SU-DHL-6 (cell line): ENCODE measurements around the gene HEMK1.

ENCODE experiments used
- H2AFZ ChIP-seq: fragments of 200-600 bp; sonication (generic); 2 replicates; pipeline ENCODE4 v1.6.1; 2014; ENCODE audit warnings: low read depth, mild to moderate bottlenecking, moderate library complexity, mixed read lengths, antibody characterized with exemption, low read length; ENCODE audit not compliant: severe bottlenecking
- H3F3A ChIP-seq: fragments of 200-600 bp; shearing (Covaris generic); 2 replicates; pipeline ENCODE4 v1.6.0; 2016; ENCODE audit warnings: antibody characterized with exemption, mild to moderate bottlenecking; ENCODE audit not compliant: insufficient read depth
- H3K27ac ChIP-seq: fragments of 200-600 bp; sonication (generic); 2 replicates; pipeline ENCODE4 v1.5.1; 2016; ENCODE audit warnings: low read depth, mild to moderate bottlenecking, low read length, moderate library complexity, mixed read lengths
- H3K27me3 ChIP-seq: fragments of 200-600 bp; sonication (generic), shearing (Covaris generic); 2 replicates; pipeline ENCODE4 v1.6.0; 2014; ENCODE audit warnings: mild to moderate bottlenecking, low read length
- H3K36me3 ChIP-seq: fragments of 200-600 bp; sonication (generic); 2 replicates; pipeline ENCODE4 v1.6.1; 2014; ENCODE audit warnings: mild to moderate bottlenecking, low read length, mixed read lengths
- H3K4me2 ChIP-seq: fragments of 300-600, 200-600 bp; shearing (Covaris generic), sonication (generic); 2 replicates; pipeline ENCODE4 v1.6.0; 2014; ENCODE audit warnings: low read length, low read depth, mild to moderate bottlenecking; ENCODE audit not compliant: poor library complexity, severe bottlenecking
- H3K4me3 ChIP-seq: fragments of 200-600 bp; sonication (generic); 2 replicates; pipeline ENCODE4 v1.5.1; 2014; ENCODE audit warnings: antibody characterized with exemption, low read length, mild to moderate bottlenecking, mixed read lengths; ENCODE audit not compliant: insufficient read depth, poor library complexity, severe bottlenecking
- H3K79me2 ChIP-seq: fragments of 200-600 bp; sonication (generic); 2 replicates; pipeline ENCODE4 v1.6.1; 2014; ENCODE audit warnings: mild to moderate bottlenecking, low read length, moderate library complexity; ENCODE audit not compliant: insufficient read depth
- H3K9ac ChIP-seq: fragments of 200-600 bp; sonication (generic); 2 replicates; pipeline ENCODE4 v1.7.0; 2014; ENCODE audit warnings: mild to moderate bottlenecking, low read length
- H3K9me2 ChIP-seq: fragments of 200-600 bp; sonication (generic); replicated peaks from 2 replicates; pipeline ENCODE4 v1.6.1; 2014; ENCODE audit warnings: low read length; ENCODE audit not compliant: insufficient read depth
- H3K9me3 ChIP-seq: fragments of 200-600 bp; sonication (generic); 2 replicates; pipeline ENCODE4 v1.6.1; 2014; ENCODE audit warnings: low read length, mixed read lengths; ENCODE audit not compliant: insufficient read depth
- H4K20me1 ChIP-seq: fragments of 200-600 bp; sonication (generic); 2 replicates; pipeline ENCODE4 v1.6.1; 2014; ENCODE audit warnings: low read depth, mild to moderate bottlenecking, antibody characterized with exemption, low read length, moderate library complexity, mixed read lengths
- EZH2phosphoT487 ChIP-seq: fragments of 200-600 bp; sonication (generic), shearing (Covaris generic); conservative IDR thresholded peaks from 2 replicates; pipeline ENCODE4 v1.6.1; 2018; ENCODE audit warnings: mild to moderate bottlenecking, antibody characterized with exemption, low read length, moderate library complexity, mixed read lengths
- TF ChIP-seq, protein P1 (sequence below): fragments of 200-600 bp; sonication (generic); IDR thresholded peaks from one replicate; pipeline ENCODE4 v1.5.1; 2017; ENCODE audit warnings: antibody characterized with exemption, mild to moderate bottlenecking, low read length, moderate library complexity; ENCODE audit not compliant: insufficient read depth, poor library complexity, severe bottlenecking

HEMK1 gene

DNA sequence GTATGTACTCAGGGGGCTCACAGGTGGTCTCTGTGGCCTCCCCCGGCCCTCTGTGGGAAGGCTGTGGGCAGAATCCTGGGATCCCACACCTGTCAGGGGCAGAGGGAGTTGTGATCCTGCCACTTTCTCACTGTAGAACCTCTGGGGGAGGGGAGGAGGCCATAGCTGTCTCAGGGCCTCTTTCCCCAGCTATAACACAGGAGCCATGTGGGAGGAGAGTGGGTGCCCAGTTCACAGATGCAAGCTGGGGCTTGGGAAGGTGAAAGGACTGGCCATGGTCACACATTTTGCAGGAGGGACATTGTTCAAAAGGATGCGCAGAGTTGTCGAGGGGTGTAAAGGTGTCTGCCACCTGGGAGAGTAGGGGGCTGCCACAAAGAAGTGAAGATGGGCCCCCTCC lies 59.3 kb downstream of the HEMK1 start:
- Histone ChIP-seq H3K9me3 (no peaks in the 10 kb centered on the region), H3K9me2 (no peaks in the 10 kb centered on the region), H4K20me1 (no peaks in the 10 kb centered on the region), H3K27me3 (no peaks in the 10 kb centered on the region), H3K4me2 (no peak overlapping the region), H3K4me3 (no peak overlapping the region), H3K27ac (no peak overlapping the region), H3K79me2 (no peaks in the 10 kb centered on the region), H3K9ac (no peak overlapping the region), H2AFZ (no peak overlapping the region), H3F3A (no peaks in the 10 kb centered on the region), H3K36me3 (no peaks in the 10 kb centered on the region)
- TF ChIP-seq EZH2phosphoT487 = no peak
- TF ChIP-seq, protein P1, sequence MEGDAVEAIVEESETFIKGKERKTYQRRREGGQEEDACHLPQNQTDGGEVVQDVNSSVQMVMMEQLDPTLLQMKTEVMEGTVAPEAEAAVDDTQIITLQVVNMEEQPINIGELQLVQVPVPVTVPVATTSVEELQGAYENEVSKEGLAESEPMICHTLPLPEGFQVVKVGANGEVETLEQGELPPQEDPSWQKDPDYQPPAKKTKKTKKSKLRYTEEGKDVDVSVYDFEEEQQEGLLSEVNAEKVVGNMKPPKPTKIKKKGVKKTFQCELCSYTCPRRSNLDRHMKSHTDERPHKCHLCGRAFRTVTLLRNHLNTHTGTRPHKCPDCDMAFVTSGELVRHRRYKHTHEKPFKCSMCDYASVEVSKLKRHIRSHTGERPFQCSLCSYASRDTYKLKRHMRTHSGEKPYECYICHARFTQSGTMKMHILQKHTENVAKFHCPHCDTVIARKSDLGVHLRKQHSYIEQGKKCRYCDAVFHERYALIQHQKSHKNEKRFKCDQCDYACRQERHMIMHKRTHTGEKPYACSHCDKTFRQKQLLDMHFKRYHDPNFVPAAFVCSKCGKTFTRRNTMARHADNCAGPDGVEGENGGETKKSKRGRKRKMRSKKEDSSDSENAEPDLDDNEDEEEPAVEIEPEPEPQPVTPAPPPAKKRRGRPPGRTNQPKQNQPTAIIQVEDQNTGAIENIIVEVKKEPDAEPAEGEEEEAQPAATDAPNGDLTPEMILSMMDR = no peak

DNA sequence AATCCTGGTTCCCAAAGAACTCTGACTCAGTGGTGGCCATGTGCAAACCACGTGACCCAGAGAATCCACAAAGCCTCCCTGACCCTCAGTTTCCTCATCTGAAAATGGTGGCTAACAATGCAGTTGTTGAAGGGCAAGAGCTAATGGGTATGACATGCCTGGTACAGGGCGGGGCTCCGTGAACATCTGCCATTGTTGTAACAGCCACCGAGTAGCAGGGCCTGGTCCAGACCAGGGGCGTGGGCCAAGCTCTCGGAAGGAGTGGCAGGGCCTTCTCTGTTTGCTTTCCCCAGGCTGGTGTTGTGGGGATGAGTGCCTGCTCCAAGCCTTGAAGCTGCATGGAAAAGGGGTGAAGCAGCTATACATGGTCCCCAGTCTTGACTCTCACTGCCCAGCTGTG lies 61.1 kb downstream of the HEMK1 start:
- Histone ChIP-seq H3K9me2 (no peaks in the 10 kb centered on the region), H3K9me3 (no peaks in the 10 kb centered on the region), H3K36me3 (no peaks in the 10 kb centered on the region), H3K4me2 (no peak overlapping the region), H2AFZ (no peak overlapping the region), H3K27me3 (no peaks in the 10 kb centered on the region), H3K4me3 (no peak overlapping the region), H3K79me2 (no peaks in the 10 kb centered on the region), H3F3A (no peaks in the 10 kb centered on the region), H3K27ac (no peak overlapping the region), H4K20me1 (no peaks in the 10 kb centered on the region), H3K9ac (no peak overlapping the region)
- no peak for TF ChIP-seq EZH2phosphoT487
- TF ChIP-seq, protein P1 = no peak

DNA sequence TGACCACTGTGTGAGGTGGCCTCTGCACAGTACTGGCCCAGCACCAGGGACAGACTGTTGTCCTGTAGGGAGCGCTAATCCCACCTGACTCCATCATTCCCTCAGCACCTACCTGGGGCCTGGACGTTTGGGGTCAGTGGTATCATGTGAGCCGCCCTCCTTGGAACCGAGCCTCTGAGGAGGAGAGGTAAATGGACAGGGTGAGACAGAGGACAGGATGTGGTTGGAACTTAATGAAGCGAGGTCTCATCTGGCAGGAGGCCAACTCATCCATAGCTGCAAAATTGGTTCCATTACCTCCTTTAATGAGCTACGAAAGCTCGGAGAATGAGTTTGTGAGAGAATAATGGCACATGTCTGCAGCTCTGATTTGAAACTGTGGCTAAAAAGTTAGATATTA lies 61.6 kb downstream of the HEMK1 start:
- no peak overlapping the region for H3K4me2 ChIP-seq
- TF ChIP-seq, protein P1 = no peak
- no peak for TF ChIP-seq EZH2phosphoT487
- H3K27ac ChIP-seq = no peak overlapping the region
- no peaks in the 10 kb centered on the region for H3K36me3 ChIP-seq
- H3K79me2 ChIP-seq = no peaks in the 10 kb centered on the region
- H3K27me3 ChIP-seq = no peaks in the 10 kb centered on the region
- no peaks in the 10 kb centered on the region for H3K9me3 ChIP-seq
- H3K9ac ChIP-seq = no peak overlapping the region
- no peaks in the 10 kb centered on the region for H4K20me1 ChIP-seq
- no peaks in the 10 kb centered on the region for H3F3A ChIP-seq
- H3K9me2 ChIP-seq = no peaks in the 10 kb centered on the region
- no peak overlapping the region for H3K4me3 ChIP-seq
- H2AFZ ChIP-seq = no peak overlapping the region
